IPS-20b (cell line): Measurements from ENCODE around the gene CEP57L1.

ENCODE experiments used
- H3K27ac ChIP-seq: one replicate; pipeline ENCODE4 v1.5.1; 2013; ENCODE audit warnings: low read length
- H3K27me3 ChIP-seq: 2 replicates; pipeline ENCODE4 v1.6.1; 2013; ENCODE audit warnings: mild to moderate bottlenecking, low read length, inconsistent platforms; ENCODE audit not compliant: insufficient read depth
- H3K36me3 ChIP-seq: 2 replicates; pipeline ENCODE4 v1.6.1; 2013; ENCODE audit warnings: low read depth, mild to moderate bottlenecking, inconsistent platforms, low read length, moderate library complexity; ENCODE audit not compliant: insufficient read depth
- H3K4me1 ChIP-seq: 2 replicates; pipeline ENCODE4 v1.6.1; 2013; ENCODE audit warnings: mild to moderate bottlenecking, control low read depth, inconsistent platforms, low read length, moderate library complexity; ENCODE audit not compliant: insufficient read depth
- H3K4me3 ChIP-seq: 2 replicates; pipeline ENCODE4 v1.5.1; 2013; ENCODE audit warnings: mild to moderate bottlenecking, low read length, inconsistent platforms
- H3K9ac ChIP-seq: 2 replicates; pipeline ENCODE4 v1.6.1; 2013; ENCODE audit warnings: low read depth, mild to moderate bottlenecking, inconsistent platforms, low read length, moderate library complexity
- H3K9me3 ChIP-seq: 2 replicates; pipeline ENCODE4 v1.6.1; 2013; ENCODE audit warnings: mild to moderate bottlenecking, low read depth, low read length, inconsistent platforms; ENCODE audit not compliant: insufficient read depth

The CEP57L1 gene

GRCh38 chr6:109095036-109095834, at the start of gene CEP57L1:
TSS of gene CEP57L1 (plus strand) at chr6:109095507. CDS start at chr6:109145222, 49,715 bp downstream.
- H3K4me1 ChIP-seq = peaks cover 8% of the 10 kb centered on the region; the same call in 1 of the 2 replicates
- H3K9ac ChIP-seq = peak within 1 kb of the TSS; percentile 96
- no peaks in the 10 kb centered on the region for H3K36me3 ChIP-seq
- H3K4me3 ChIP-seq = peak within 1 kb of the TSS; percentile 98
- H3K27ac ChIP-seq = peak within 1 kb of the TSS; percentile 89
- no peaks in the 10 kb centered on the region for H3K9me3 ChIP-seq
- no peaks in the 10 kb centered on the region for H3K27me3 ChIP-seq

GRCh38 chr6:109048176-109048575, 47.1 kb upstream of the CEP57L1 start:
- Histone ChIP-seq H3K4me3 (no peak overlapping the region), H3K27ac (no peak overlapping the region), H3K4me1 (peaks cover 3% of the 10 kb centered on the region; the same call in 1 of the 2 replicates), H3K9ac (no peak overlapping the region), H3K9me3 (peaks cover 4% of the 10 kb centered on the region), H3K27me3 (no peaks in the 10 kb centered on the region), H3K36me3 (no peaks in the 10 kb centered on the region)

- H3K9me3 ChIP-seq = peaks cover 4% of the 10 kb centered on the region
- H3K27me3 ChIP-seq = no peaks in the 10 kb centered on the region
- no peak overlapping the region for H3K27ac ChIP-seq
- H3K4me1 ChIP-seq = peaks cover 8% of the 10 kb centered on the region; the same call in 1 of the 2 replicates
- H3K36me3 ChIP-seq = no peaks in the 10 kb centered on the region
- no peak overlapping the region for H3K4me3 ChIP-seq
- no peak overlapping the region for H3K9ac ChIP-seq
These were observed 46.5 kb upstream of the CEP57L1 start for GRCh38 chr6:109048670-109049415.

GRCh38 chr6:109050012-109050411, 45.3 kb upstream of the CEP57L1 start:
- Histone ChIP-seq H3K27ac (no peak overlapping the region), H3K27me3 (no peaks in the 10 kb centered on the region), H3K36me3 (no peaks in the 10 kb centered on the region), H3K9ac (no peak overlapping the region), H3K4me1 (peaks cover 8% of the 10 kb centered on the region; the same call in 1 of the 2 replicates), H3K9me3 (peaks cover 4% of the 10 kb centered on the region), H3K4me3 (no peak overlapping the region)

- Histone ChIP-seq H3K4me1 (peaks cover 8% of the 10 kb centered on the region; the same call in 1 of the 2 replicates), H3K9ac (no peak overlapping the region), H3K4me3 (no peak overlapping the region), H3K27me3 (no peaks in the 10 kb centered on the region), H3K36me3 (no peaks in the 10 kb centered on the region), H3K9me3 (peaks cover 2% of the 10 kb centered on the region; the same call in 1 of the 2 replicates), H3K27ac (no peak overlapping the region)
These were observed 44.7 kb upstream of the CEP57L1 start for GRCh38 chr6:109050447-109051102.

- Histone ChIP-seq H3K4me1 (peaks cover 8% of the 10 kb centered on the region; the same call in 1 of the 2 replicates), H3K27ac (no peak overlapping the region), H3K9ac (no peak overlapping the region), H3K36me3 (no peaks in the 10 kb centered on the region), H3K9me3 (no peaks in the 10 kb centered on the region), H3K27me3 (no peaks in the 10 kb centered on the region), H3K4me3 (no peak overlapping the region)
These were observed 43.8 kb upstream of the CEP57L1 start for GRCh38 chr6:109051301-109052017.

- Histone ChIP-seq H3K4me1 (peaks cover 8% of the 10 kb centered on the region; the same call in 1 of the 2 replicates), H3K27ac (no peak overlapping the region), H3K9ac (no peak overlapping the region), H3K27me3 (no peaks in the 10 kb centered on the region), H3K36me3 (no peaks in the 10 kb centered on the region), H3K9me3 (no peaks in the 10 kb centered on the region), H3K4me3 (no peak overlapping the region)
These were observed 43.2 kb upstream of the CEP57L1 start for GRCh38 chr6:109052018-109052651.

GRCh38 chr6:109052852-109053251, 42.5 kb upstream of the CEP57L1 start:
- no peaks in the 10 kb centered on the region for H3K36me3 ChIP-seq
- no peaks in the 10 kb centered on the region for H3K27me3 ChIP-seq
- peaks cover 8% of the 10 kb centered on the region; the same call in 1 of the 2 replicates for H3K4me1 ChIP-seq
- H3K4me3 ChIP-seq = no peak overlapping the region
- H3K9me3 ChIP-seq = no peaks in the 10 kb centered on the region
- H3K27ac ChIP-seq = no peak overlapping the region
- no peak overlapping the region for H3K9ac ChIP-seq

- Histone ChIP-seq H3K36me3 (no peaks in the 10 kb centered on the region), H3K9ac (no peak overlapping the region), H3K27ac (no peak overlapping the region), H3K27me3 (no peaks in the 10 kb centered on the region), H3K4me1 (peaks cover 8% of the 10 kb centered on the region; the same call in 1 of the 2 replicates), H3K4me3 (no peak overlapping the region), H3K9me3 (no peaks in the 10 kb centered on the region)
These were observed 42.0 kb upstream of the CEP57L1 start for GRCh38 chr6:109053336-109053735.

GRCh38 chr6:109055771-109056235, 39.5 kb upstream of the CEP57L1 start:
- Histone ChIP-seq H3K4me3 (no peak overlapping the region), H3K9me3 (no peaks in the 10 kb centered on the region), H3K27ac (no peak overlapping the region), H3K27me3 (no peaks in the 10 kb centered on the region), H3K36me3 (no peaks in the 10 kb centered on the region), H3K4me1 (peaks cover 8% of the 10 kb centered on the region; the same call in 1 of the 2 replicates), H3K9ac (no peak overlapping the region)
